NB4 (cell line): ENCODE data around the gene PTEN.
A peak's percentile ranks its signal among the peaks of the same experiment; 100 is the strongest.

ENCODE experiments used
- CTCF ChIP-seq: IDR thresholded peaks from one replicate; pipeline ENCODE4 v1.5.1; 2012; ENCODE audit warnings: low read depth, low read length
- MAX ChIP-seq: IDR thresholded peaks from 2 replicates; pipeline ENCODE4 v1.6.1; 2011; ENCODE audit warnings: low read depth, low read length

- peak; percentile 13 for TF ChIP-seq CTCF
- TF ChIP-seq MAX = no peak
Observed at GRCh38 chr10:87818505-87819288, 44.7 kb upstream of the PTEN start.
